ENCODE data around the gene SNRNP25.
"Not testable (repeated sequence)": the region's sequence is repeated elsewhere in the genome, so short reads cannot be mapped to it uniquely, and the experiment has no call there.

Gene SNRNP25

GRCh38 chr16:53346-54236 lies at the start of gene SNRNP25, which contains the start of gene POLR3K:
Gene SNRNP25 (plus strand): TSS chr16:53828. CDS start chr16:54017, 189 bp downstream.
Gene POLR3K (minus strand): TSS chr16:53608. CDS start chr16:53586, 22 bp downstream.
- peak; percentile 99 for DNase-seq (ENCODE audit: low spot score)
- TF ChIP-seq CTCF (IDR thresholded peaks at IDR 0.05; ENCODE audit: extremely low read depth, missing control alignments) = no peak

GRCh38 chr16:9903-10665 lies 43.5 kb upstream of the SNRNP25 start:
- DNase-seq (ENCODE audit: low spot score) = no peak
- TF ChIP-seq CTCF (IDR thresholded peaks at IDR 0.05; ENCODE audit: extremely low read depth, missing control alignments) = no peak

GRCh38 chr16:10772-11171 lies 42.9 kb upstream of the SNRNP25 start:
- DNase-seq (ENCODE audit: low spot score) = not testable (repeated sequence)
- peak; percentile 57 for TF ChIP-seq CTCF (IDR thresholded peaks at IDR 0.05; ENCODE audit: extremely low read depth, missing control alignments)

- DNase-seq (ENCODE audit: low spot score) = not testable (repeated sequence)
Observed at GRCh38 chr16:17062-17765, 36.4 kb upstream of the SNRNP25 start.

- not testable (repeated sequence) for DNase-seq (ENCODE audit: low spot score)
Observed at GRCh38 chr16:20886-21285, 32.7 kb upstream of the SNRNP25 start.

- DNase-seq (ENCODE audit: low spot score) = not testable (repeated sequence)
Observed at GRCh38 chr16:24151-24550, 29.5 kb upstream of the SNRNP25 start.

- not testable (repeated sequence) for DNase-seq (ENCODE audit: low spot score)
Observed at GRCh38 chr16:25926-26348, 27.7 kb upstream of the SNRNP25 start.

- not testable (repeated sequence) for DNase-seq (ENCODE audit: low spot score)
Observed at GRCh38 chr16:30627-31026, 23.0 kb upstream of the SNRNP25 start.

- DNase-seq (ENCODE audit: low spot score) = not testable (repeated sequence)
Observed at GRCh38 chr16:33154-33876, 20.3 kb upstream of the SNRNP25 start.

- TF ChIP-seq CTCF (IDR thresholded peaks at IDR 0.05; ENCODE audit: extremely low read depth, missing control alignments) = no peak
- no peak for DNase-seq (ENCODE audit: low spot score)
Observed at GRCh38 chr16:33877-34647, 19.6 kb upstream of the SNRNP25 start.
